HEK293 (cell line): Measurements from ENCODE around the gene RASSF9.

ENCODE experiments used
- CTCF ChIA-PET: fragments of 350-600 bp; formaldehyde crosslinking; extraction: SDS; loops from one replicate; lab custom pipeline; 2021; ENCODE audit warnings: antibody characterized with exemption; lab: Yijun Ruan, JAX
- POLR2A ChIA-PET: fragments of 300-600 bp; formaldehyde crosslinking; extraction: SDS; loops from one replicate; lab custom pipeline; 2020; ENCODE audit warnings: antibody characterized with exemption, inconsistent platforms; lab: Yijun Ruan, JAX
- H3K27ac ChIP-seq: fragments of 200-500 bp; sonication (Bioruptor generic); 2 replicates; pipeline ENCODE4 v1.5.1; 2014; ENCODE audit warnings: low read depth, low read length, control low read depth, inconsistent platforms; ENCODE audit errors: extremely low read depth
- H3K36me3 ChIP-seq, 2 experiments: fragments of 200-500 bp in 1 of 2; sonication (Bioruptor generic) in 1 of 2; 1 replicate in 1 of 2; 2 replicates in 1 of 2; pipeline ENCODE4 v1.5.1; 2014 to 2017; ENCODE audit warnings: inconsistent platforms in 2 of 2, low read length in 2 of 2; ENCODE audit not compliant: control insufficient read depth in 2 of 2, insufficient read depth in 1 of 2
- H3K4me1 ChIP-seq: fragments of 200-500 bp; sonication (Bioruptor generic); 2 replicates; pipeline ENCODE4 v1.5.1; 2014; ENCODE audit warnings: mild to moderate bottlenecking, low read length, inconsistent platforms; ENCODE audit not compliant: control insufficient read depth, insufficient read depth
- H3K4me3 ChIP-seq: 2 replicates; pipeline ENCODE4 v1.5.1; 2011; ENCODE audit warnings: low read depth, mild to moderate bottlenecking, control low read depth, low read length, moderate library complexity
- H3K9me3 ChIP-seq: fragments of 200-500 bp; sonication (Bioruptor generic); 2 replicates; pipeline ENCODE4 v1.5.1; 2014; ENCODE audit warnings: low read depth, low read length, inconsistent platforms; ENCODE audit not compliant: control insufficient read depth, insufficient read depth
- AEBP2 ChIP-seq: fragments of 450-650 bp; formaldehyde crosslinking; IDR thresholded peaks from 2 replicates; pipeline ENCODE4 v1.5.1; 2016; ENCODE audit warnings: missing biosample characterization, missing genetic modification characterization, borderline replicate concordance
- HIC1 ChIP-seq: fragments of 450-650 bp; formaldehyde crosslinking; IDR thresholded peaks from 2 replicates; pipeline ENCODE4 v1.5.1; 2016; ENCODE audit warnings: missing biosample characterization, missing genetic modification characterization
- IKZF3 ChIP-seq: fragments of 450-650 bp; IDR thresholded peaks from 2 replicates; pipeline ENCODE4 v1.5.0; 2018; ENCODE audit warnings: missing biosample characterization, mild to moderate bottlenecking, missing genetic modification characterization, moderate library complexity
- PRDM10 ChIP-seq: fragments of 450-650 bp; formaldehyde crosslinking; IDR thresholded peaks from 2 replicates; pipeline ENCODE4 v1.5.1; 2016; ENCODE audit warnings: missing biosample characterization, missing genetic modification characterization
- PRDM4 ChIP-seq: fragments of 450-650 bp; formaldehyde crosslinking; IDR thresholded peaks from 2 replicates; pipeline ENCODE4 v1.5.1; 2017; ENCODE audit warnings: missing biosample characterization, missing genetic modification characterization
- PRDM6 ChIP-seq: fragments of 450-650 bp; formaldehyde crosslinking; IDR thresholded peaks from 2 replicates; pipeline ENCODE4 v1.5.1; 2017; ENCODE audit warnings: missing biosample characterization, missing genetic modification characterization
- RBAK ChIP-seq: fragments of 450-650 bp; formaldehyde crosslinking; IDR thresholded peaks from 2 replicates; pipeline ENCODE4 v1.5.1; 2016; ENCODE audit warnings: missing biosample characterization, missing genetic modification characterization
- TRIM28 ChIP-seq: IDR thresholded peaks from 2 replicates; pipeline ENCODE4 v1.6.1; 2011; ENCODE audit warnings: low read length, control low read depth, borderline replicate concordance
- ZBTB17 ChIP-seq: fragments of 450-650 bp; formaldehyde crosslinking; IDR thresholded peaks from 2 replicates; pipeline ENCODE4 v1.5.1; 2016; ENCODE audit warnings: missing biosample characterization, missing genetic modification characterization
- ZBTB49 ChIP-seq: fragments of 450-650 bp; formaldehyde crosslinking; IDR thresholded peaks from 2 replicates; pipeline ENCODE4 v1.5.1; 2016; ENCODE audit warnings: missing biosample characterization, missing genetic modification characterization, low read depth
- ZNF391 ChIP-seq: fragments of 450-650 bp; formaldehyde crosslinking; IDR thresholded peaks from 2 replicates; pipeline ENCODE4 v1.5.1; 2016; ENCODE audit warnings: low read depth, missing biosample characterization, missing genetic modification characterization, borderline replicate concordance
- ZNF530 ChIP-seq: fragments of 450-650 bp; formaldehyde crosslinking; IDR thresholded peaks from 2 replicates; pipeline ENCODE4 v1.5.1; 2016; ENCODE audit warnings: low read depth, missing biosample characterization, missing genetic modification characterization
- ZNF580 ChIP-seq: fragments of 450-650 bp; formaldehyde crosslinking; IDR thresholded peaks from 2 replicates; pipeline ENCODE4 v1.5.1; 2016; ENCODE audit warnings: missing biosample characterization, missing genetic modification characterization
- ZNF610 ChIP-seq: fragments of 450-650 bp; formaldehyde crosslinking; IDR thresholded peaks from 2 replicates; pipeline ENCODE4 v1.5.1; 2016; ENCODE audit warnings: missing biosample characterization, missing genetic modification characterization, borderline replicate concordance
- ZNF664 ChIP-seq: fragments of 450-650 bp; formaldehyde crosslinking; IDR thresholded peaks from 2 replicates; pipeline ENCODE4 v1.5.1; 2016; ENCODE audit warnings: missing biosample characterization, missing genetic modification characterization
- ZNF707 ChIP-seq: fragments of 450-650 bp; formaldehyde crosslinking; IDR thresholded peaks from 2 replicates; pipeline ENCODE4 v1.5.1; 2016; ENCODE audit warnings: missing biosample characterization, missing genetic modification characterization
- ZNF76 ChIP-seq: fragments of 450-650 bp; formaldehyde crosslinking; IDR thresholded peaks from 2 replicates; pipeline ENCODE4; 2016; ENCODE audit warnings: low read depth, missing biosample characterization, missing genetic modification characterization, borderline replicate concordance
- ZSCAN4 ChIP-seq: fragments of 450-650 bp; formaldehyde crosslinking; IDR thresholded peaks from 2 replicates; pipeline ENCODE4 v1.5.1; 2017; ENCODE audit warnings: missing biosample characterization, missing genetic modification characterization
- ZXDB ChIP-seq: fragments of 450-650 bp; formaldehyde crosslinking; IDR thresholded peaks from 2 replicates; pipeline ENCODE4 v1.5.1; 2016; ENCODE audit warnings: missing biosample characterization, missing genetic modification characterization

The RASSF9 gene

GRCh38 chr12:85835426-85836196 lies 598 bp downstream of the RASSF9 start:
- POLR2A ChIA-PET, result interaction anchor here (0.6 kb wide), 1 partner anchor 13 kb away, joined by 3 read pairs; no protein-coding TSS in a partner anchor
- no peaks in the 10 kb centered on the region for H3K9me3 ChIP-seq
- H3K27ac ChIP-seq, result peak overlapping the region; percentile 83
- CTCF ChIA-PET, result interaction anchor here (0.7 to 2.6 kb wide), 2 partner anchors 14 to 31 kb away, joined by 3 to 8 read pairs; no protein-coding TSS in a partner anchor
- no peaks in the 10 kb centered on the region for H3K36me3 ChIP-seq
- peak overlapping the region; percentile 28 for H3K4me3 ChIP-seq
- H3K4me1 ChIP-seq, result peaks cover 45% of the 10 kb centered on the region
- TF ChIP-seq ZNF664 (no peak), PRDM10 (tag by site-specific recombination) (peak; percentile 8; the same call in 1 of the 2 replicates), ZBTB49 (tag by site-specific recombination) (no peak), ZBTB17 (tag by site-specific recombination) (0 out of 2 replicates have a peak, but pooled peaks have one; percentile 38), AEBP2 (tag by site-specific recombination) (no peak), HIC1 (tag by site-specific recombination) (no peak), ZNF530 (no peak), ZNF707 (tag by site-specific recombination) (no peak), ZXDB (tag by site-specific recombination) (no peak), ZNF391 (tag by site-specific recombination) (no peak), ZNF580 (tag by site-specific recombination) (no peak), IKZF3 (peak; percentile 77), PRDM6 (no peak; the same call in 1 of the 2 replicates), ZSCAN4 (peak; percentile 48), TRIM28 (no peak), ZNF76 (tag by site-specific recombination) (no peak), RBAK (no peak), PRDM4 (peak; percentile 62; the same call in 1 of the 2 replicates), ZNF610 (no peak)
